CD1c-positive myeloid dendritic cell (primary cell): ENCODE measurements around the gene PARD3B.
A peak's percentile ranks its signal among the peaks of the same experiment; 100 is the strongest.

Experiments
- DNase-seq: peaks from one replicate; pipeline ENCODE4 v3.0.0-alpha.2; 2016; ENCODE audit errors: extremely low spot score

Gene PARD3B, protein sequence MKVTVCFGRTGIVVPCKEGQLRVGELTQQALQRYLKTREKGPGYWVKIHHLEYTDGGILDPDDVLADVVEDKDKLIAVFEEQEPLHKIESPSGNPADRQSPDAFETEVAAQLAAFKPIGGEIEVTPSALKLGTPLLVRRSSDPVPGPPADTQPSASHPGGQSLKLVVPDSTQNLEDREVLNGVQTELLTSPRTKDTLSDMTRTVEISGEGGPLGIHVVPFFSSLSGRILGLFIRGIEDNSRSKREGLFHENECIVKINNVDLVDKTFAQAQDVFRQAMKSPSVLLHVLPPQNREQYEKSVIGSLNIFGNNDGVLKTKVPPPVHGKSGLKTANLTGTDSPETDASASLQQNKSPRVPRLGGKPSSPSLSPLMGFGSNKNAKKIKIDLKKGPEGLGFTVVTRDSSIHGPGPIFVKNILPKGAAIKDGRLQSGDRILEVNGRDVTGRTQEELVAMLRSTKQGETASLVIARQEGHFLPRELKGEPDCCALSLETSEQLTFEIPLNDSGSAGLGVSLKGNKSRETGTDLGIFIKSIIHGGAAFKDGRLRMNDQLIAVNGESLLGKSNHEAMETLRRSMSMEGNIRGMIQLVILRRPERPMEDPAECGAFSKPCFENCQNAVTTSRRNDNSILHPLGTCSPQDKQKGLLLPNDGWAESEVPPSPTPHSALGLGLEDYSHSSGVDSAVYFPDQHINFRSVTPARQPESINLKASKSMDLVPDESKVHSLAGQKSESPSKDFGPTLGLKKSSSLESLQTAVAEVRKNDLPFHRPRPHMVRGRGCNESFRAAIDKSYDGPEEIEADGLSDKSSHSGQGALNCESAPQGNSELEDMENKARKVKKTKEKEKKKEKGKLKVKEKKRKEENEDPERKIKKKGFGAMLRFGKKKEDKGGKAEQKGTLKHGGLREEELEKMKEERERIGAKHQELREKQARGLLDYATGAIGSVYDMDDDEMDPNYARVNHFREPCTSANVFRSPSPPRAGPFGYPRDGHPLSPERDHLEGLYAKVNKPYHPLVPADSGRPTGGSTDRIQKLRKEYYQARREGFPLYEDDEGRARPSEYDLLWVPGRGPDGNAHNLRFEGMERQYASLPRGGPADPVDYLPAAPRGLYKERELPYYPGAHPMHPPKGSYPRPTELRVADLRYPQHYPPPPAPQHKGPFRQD (N-terminal part only)

DNA sequence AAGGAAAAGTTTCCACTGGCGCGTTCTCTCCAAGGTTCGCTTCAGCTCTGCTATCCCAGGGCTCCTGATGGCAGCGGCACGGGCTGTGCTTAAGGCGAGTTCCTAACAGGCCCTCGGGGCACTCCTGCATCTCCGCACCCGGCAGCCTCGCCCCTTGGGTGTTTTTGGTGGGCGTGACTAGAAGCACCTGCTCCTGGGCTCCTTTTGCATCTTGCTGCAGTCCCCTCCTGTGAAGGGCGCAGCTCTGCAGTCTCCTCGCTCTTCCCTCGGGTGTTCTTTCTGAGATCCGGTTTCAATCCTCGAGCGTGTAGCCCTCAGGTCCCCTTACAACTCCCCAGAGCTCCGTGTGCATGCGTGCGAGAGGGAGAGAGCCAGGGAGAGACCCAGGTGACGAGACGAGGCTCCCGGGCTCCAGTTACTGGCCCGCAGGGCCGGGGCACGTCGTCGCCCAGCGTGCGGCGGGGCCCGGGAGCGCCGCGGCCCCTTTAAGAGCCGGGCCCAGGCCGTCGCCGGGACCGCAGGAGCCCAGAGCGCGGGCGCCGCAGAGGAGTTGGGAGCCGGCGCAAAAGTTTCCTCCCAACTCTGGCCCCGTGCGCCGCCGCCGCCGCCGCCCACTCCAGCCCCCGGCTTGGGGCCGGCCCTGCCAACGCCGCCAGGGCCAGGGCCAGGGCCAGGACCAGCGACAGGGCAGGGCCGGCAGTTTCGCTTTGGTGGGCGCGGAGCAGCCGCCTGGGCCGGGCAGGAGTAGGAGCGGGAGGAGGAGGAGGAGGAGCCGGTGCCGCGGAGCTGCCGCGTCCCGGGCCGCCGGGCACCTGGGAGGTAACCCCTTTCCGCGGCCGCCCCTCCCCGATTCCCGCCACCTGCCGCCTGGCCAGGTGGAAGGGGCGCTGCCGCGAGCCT is at the start of gene PARD3B:
TSS of gene PARD3B (plus strand) at position 515 of the 900 bp plus-strand sequence. CDS start 525 bp downstream, outside the sequence.
- DNase-seq: peak; percentile 19

DNA sequence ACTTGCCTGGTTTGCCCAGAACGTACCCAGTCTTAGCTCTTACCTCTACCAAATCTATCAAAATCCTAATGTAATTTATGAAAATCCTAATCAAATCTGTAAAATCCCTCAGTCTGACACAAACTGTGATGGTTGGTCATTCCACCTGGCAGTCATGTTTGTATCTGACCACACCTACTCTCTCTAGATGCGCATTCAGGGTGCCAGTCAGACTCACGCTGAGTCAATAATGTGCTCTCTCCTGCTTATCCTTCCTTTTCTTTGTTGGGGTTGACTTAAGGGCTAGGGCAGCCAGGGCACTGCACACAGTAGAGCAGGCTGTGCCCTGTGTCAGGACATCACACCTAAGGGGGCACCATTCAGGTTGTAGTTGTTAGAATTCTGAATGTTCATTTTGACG is 48.5 kb upstream of the PARD3B start:
- DNase-seq: no peak

DNA sequence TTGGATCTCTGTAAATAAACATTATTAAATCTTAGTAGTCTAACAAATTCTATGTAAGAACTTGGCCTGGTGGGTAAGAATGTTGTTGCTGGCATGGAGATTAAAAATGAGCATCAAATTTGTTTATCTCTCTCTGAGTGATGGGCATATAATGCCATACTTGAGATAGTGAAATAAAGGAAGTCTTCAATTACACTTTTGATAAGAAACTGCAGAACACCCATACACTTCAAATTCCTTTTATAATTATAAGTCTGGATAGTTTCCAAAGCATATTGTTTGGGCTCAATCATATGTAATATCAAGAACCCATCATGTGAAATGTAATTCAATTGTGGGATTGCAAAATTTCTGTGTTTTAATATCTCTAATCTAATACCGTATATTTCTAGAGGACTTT is 47.4 kb upstream of the PARD3B start:
- DNase-seq: no peak

DNA sequence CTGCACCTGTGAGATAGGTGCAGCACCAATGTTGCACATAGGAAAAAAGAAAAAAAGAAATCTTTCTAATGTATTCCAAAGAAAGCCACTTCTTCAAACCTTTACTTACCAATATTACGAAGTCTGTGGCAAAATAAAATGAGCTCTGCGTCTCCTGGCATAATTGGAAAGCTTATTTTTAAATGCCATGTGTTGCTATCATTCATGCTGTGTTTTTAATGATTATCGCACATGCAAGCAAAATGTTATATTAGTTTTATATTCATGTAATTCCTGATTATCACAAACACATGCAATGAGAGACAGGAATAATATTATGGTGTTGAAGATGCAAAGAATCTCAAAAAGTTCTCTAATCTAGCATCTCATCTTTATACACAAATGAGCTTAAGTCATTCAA is 47.0 kb upstream of the PARD3B start:
- DNase-seq: no peak

DNA sequence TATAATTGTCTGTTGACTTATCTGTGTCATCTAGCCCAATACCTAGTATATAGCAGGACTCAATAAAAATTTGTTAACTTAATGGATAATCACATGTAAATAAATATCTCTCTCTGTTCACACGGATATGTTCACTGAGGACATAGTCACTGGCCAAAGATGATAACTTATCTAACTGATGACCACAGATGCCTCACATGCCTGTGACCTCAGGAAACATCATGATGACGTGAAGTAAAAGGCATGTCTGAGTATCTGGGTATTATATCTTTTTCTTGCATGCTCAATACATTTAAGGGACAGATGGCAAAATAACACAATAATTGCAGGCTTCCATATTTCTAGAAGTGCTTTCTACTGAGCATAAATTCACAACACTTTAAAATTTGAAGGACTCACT is 41.4 kb upstream of the PARD3B start:
- DNase-seq: no peak

DNA sequence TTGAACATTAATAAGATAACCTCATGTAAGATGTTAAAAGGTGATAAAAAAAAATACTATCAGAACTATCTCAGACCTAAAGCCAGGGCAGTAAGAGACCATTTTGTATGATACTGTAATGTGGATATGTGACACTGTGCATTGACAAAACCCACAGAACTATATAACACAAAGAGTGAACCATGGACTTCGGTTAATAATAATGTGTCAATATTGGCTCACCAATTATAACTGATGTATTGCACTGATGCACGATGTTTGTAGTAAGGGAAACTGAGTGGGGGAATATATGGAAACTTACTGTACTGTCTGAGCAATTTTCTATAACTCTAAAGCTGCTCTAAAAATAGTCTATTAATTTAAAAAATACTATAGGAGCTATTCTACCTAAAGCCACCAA is 40.7 kb upstream of the PARD3B start:
- DNase-seq: no peak

DNA sequence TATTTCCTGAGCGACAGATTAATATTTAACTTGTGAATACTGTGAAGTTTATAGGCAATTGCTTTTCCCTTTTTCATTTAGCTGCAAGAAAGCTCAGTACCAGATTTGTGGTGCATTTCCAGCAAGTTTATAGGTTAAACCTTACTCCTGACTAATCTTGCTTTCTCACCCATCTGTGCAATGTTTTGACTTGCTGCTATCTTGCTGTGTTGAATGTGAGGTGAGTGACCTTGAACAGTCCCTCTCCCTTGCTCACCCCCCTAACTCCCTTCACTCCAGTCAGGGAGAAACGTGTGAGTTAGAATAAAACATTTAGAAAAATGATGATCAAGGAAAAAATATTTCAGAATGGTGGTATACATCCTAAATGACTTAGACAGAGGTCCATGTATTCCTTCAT is 39.8 kb upstream of the PARD3B start:
- no peak for DNase-seq

DNA sequence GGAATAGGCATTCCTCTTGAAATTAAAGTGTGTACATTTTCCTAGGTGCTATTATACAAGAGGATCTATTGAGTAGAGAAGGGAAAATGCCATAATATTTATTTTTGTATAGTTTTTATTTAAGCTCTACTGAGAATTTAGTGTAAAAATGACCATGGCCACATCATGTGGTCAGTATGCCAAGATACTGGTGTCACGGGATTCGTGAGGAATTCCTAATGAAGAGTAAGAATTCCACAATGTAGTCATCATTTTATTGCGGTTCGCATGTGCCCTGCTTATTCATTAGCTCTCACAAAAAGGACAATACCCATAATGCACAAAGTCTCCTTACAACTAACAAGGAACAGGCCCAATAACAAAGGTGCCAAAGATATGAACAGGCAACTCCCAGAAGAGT is 39.3 kb upstream of the PARD3B start:
- no peak for DNase-seq

DNA sequence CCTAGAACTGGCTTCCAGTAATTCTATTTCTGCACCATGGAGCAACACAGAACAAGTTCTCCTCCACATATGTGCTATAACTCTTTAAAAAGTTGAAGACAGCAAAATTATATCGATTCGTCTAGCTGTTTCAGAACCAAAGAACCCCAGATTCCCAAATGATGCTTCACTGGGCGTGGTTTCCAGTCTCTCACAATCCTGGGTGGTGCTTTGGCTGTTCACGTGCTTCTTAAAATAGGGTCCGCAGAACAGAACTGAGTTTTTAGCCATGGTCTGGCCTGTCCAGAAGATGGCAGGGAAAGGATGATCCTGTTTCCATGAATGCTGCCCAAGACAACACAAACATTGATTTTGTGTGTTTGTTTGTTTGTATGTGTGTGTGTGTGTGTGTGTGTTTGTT is 37.6 kb upstream of the PARD3B start:
- no peak for DNase-seq

DNA sequence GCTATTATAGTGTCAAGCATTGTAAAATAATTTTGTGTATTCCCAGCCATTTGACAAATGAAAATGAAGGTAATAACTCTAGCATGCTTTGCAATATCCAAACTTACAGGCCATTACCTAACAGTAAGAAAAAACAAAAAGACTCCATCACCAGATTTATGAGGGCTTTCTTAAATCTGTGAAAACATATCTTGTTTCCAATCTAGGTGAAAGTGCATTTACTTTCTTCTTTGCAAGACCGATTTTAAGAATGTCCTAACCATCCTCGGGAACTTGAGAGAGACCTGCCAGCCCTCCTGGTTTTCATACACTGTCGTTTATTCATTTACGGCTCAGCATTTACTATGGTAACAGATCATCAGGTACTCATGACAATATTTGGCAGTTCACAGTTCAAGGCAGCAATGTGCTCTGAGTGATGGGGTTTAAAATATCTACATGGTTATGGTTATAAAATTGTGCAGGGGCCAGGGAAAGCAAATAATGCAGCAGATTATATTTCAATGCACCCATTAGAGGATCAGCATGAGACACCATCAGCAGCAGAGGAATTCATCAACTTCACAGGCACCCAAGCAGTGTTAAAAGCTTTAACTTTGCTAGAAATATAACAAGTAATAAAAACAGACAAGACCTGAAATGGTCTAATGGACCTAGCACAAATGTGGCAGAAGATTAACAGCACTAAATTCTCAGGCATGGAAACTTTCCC is 34.4 kb upstream of the PARD3B start:
- DNase-seq: no peak

DNA sequence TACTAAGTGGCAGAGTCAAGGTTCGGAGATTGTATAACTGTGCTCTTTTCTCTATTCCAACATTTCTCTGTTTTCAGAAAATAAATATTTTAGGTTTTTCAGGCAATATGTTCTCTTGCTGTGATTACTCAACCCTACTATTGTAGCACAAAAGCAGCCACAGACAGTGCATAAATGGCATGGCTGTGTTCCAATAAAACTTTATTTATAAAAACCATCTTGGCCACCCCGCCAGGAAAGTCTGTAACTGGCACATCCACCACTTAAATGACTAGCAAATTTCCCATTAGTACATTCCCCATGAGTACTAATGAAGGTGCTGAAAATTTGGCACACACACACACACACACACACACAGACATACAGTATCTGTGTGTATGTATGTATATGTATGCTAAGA is 30.8 kb upstream of the PARD3B start:
- no peak for DNase-seq

DNA sequence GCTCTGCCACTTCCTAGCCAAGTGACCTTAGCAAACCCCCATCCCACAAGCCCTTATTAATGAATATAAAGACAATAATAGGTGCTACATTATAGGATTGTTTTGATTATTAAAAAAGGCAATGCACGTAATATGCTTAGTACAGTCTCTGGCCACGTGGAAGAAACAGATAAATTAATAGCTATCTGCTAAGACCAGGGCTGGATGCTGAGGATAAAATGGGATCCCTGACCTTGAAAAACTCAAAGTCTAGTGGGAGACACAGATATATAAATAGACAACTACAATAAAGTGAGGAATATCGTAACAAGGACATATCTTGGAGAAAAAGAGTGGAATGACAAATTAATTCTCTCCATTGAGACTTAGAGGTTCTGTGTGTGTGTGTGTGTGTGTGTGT is 29.9 kb upstream of the PARD3B start:
- DNase-seq: no peak

DNA sequence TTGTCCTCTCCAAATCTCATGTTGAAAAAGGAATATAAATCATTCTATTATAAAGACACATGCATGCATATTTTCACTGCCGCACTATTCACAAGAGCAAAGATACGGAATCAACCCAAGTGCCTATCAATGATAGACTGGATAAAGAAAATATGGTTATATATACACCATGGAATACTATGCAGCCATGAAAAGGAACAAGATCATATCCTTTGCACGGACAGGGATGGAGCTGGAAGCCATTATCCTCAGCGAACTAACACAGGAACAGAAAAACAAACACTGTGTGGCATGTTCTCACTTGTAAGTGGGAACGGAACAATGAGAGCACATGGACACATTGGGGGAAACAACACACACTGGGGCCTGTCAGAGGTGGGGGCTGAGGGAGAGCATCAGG is 28.1 kb upstream of the PARD3B start:
- no peak for DNase-seq

DNA sequence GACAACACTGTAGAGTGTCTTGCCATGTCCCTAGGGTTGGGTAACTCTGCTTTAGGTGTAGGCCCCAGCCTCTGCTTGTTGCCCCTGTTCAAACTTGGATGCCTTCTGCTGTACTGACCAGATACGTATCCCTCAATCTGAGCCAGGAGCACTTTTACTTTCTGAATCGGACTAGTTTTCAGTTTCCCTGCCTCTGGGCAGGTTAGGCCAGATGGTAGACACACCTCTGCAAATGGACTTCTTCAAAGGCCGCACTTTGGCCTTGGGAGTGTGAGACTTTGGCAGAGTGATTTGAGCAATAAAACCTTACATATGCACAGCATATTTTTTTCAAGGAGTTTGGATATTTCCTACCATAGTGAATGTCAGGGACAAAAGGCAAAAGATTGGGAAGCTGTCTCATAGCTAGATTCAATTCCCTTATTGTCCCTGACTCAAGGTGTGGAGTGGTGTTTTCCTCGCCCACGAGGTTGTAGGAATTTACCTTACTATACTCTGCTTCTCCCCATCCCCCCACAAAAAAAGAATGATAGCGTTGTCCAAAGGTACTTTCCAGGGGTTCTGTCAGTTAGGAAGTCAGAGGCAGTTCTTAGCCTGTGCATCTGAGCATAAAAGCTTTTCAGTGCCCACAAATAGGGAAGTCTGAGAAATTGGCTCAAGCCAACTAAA is 15.3 kb upstream of the PARD3B start:
- no peak for DNase-seq

DNA sequence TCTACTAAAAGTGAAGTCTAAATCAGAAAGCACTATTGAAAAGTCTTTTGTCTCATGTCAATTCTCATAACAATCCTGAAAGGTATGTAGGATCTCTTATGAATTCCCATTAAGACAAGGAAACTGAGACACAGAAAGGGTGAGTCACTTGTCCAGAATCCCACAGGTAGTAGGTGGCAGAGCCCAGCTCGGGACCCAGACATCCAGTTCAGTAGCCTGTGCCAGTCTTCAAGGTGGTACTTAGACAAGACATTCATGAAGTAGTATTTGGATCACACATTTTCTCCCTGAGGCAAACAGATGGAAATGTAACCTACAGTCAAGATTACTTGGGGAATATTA is 14.8 kb upstream of the PARD3B start:
- no peak for DNase-seq

DNA sequence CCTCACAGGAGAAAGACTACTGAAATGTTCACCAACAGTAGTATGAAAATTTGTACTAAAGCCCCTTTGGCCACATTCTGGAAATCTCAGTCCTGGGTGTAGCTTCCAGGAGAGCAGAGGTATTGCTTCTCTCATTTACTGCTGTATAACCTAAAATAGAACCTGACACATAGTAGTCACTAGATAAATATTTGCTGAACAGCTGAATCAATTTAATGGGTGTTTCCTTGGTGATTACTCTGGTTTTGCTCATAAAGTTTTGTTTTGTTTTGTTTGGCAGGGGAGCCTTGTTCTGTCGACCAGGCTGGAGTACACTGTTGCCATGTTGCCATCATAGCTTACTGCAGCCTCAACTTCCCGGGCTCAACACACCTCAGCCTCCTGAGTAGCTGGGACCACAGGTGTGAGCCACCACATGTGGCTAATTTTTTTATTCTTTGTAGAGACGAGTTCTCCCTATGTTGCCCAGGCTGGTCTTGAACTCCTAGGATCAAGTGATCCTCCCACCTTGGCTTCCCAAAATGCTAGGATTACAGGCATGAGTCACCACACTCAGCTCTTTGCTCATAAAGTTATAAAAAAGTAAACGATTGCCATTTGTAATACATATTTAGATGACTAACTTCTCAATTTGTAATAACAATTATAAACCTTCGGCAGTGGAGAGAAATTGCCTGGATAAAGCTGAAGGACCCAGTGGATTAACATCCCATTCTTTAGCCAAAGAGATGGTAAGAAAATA is 11.5 kb upstream of the PARD3B start:
- no peak for DNase-seq

DNA sequence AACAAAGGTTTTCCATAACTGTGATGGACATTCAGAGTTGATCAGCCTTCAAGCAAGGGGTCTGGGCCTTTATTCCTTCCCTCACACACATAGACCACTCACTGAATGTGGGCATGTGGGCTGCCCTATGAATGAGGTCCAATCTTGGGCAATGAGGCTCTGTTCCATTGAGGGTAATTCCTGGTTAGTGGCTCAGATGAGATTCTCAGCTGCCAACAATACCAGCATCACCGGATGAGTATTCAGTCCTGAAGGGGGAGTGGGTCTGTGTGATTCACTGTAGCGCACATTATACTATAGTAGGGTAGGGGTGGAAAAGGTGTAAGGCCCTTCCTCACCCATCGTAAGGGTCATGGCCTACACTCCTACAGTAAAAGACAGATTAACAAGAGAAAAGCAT is 9.9 kb upstream of the PARD3B start:
- no peak for DNase-seq

DNA sequence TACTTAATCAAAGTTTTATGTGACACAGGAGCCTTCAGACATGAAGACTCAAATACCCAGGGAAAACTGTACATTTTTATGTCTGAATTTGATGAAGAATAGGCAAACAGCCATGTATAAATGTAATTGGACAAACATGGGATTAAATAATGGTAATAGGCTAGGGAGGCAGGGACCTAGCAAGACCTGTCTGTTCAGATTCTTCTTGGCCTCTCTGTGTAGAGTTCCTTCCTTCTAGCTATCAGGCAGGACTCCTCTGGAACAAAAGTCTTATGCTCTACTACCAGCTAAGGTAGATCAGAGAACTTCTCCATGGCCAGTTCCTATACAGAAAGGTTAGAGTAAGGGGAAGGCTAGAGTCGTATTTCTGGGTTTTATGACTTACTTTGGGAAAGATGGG is 9.5 kb upstream of the PARD3B start:
- DNase-seq: no peak

DNA sequence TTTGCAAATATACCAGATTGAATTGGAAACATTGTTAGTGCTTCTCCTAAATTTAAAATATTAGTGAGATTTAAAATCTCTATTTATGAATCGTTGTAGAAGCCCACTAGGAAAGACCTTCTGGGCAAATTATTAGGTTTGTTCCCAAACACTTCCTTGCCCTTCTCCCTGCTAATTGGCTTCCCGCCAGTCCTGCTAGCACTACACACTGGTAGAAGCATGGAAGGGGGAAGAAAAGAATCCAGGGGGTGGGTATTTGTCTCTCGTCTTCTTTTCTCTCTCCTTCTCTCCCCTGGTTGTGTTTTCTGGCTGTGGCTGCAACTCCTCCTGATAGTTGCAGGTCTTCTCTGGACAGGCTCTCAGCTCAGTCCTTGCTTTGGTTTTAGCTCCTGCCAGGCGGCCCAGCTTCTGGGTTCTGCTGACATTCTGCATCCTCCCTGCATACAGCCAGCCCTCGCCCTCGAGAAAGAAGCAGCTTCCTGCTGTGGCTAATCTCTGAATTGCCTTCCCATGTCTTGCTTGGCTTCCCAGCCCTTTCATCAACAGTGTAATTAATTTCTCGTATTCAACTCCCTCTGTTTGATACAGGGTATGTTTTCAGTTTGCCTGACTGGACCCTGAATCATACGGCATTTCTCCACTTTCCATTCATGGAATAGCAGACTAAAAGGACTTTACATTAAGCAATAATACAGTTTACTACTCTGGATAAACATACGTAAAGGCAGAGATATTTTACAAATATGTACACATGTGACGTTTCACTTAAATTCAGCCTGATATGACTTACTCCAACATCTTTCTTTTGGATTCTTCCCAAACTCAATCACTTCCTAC is 6.9 kb upstream of the PARD3B start:
- no peak for DNase-seq
